ENCODE measurements around the gene E2F4. TPM values are rescaled to one million over a fixed set of nuclear protein-coding genes. Genes with fewer than 3 reads are reported as not detected.
A peak's percentile ranks its signal among the peaks of the same experiment; 100 is the strongest.

Gene E2F4
- total and polyA plus RNA-seq, 10 of the 15 experiments (the other 5 are each of a cell fraction or from before 2014, with no cell fraction given) = 11.7 to 132 (median 95.9) TPM

DNA sequence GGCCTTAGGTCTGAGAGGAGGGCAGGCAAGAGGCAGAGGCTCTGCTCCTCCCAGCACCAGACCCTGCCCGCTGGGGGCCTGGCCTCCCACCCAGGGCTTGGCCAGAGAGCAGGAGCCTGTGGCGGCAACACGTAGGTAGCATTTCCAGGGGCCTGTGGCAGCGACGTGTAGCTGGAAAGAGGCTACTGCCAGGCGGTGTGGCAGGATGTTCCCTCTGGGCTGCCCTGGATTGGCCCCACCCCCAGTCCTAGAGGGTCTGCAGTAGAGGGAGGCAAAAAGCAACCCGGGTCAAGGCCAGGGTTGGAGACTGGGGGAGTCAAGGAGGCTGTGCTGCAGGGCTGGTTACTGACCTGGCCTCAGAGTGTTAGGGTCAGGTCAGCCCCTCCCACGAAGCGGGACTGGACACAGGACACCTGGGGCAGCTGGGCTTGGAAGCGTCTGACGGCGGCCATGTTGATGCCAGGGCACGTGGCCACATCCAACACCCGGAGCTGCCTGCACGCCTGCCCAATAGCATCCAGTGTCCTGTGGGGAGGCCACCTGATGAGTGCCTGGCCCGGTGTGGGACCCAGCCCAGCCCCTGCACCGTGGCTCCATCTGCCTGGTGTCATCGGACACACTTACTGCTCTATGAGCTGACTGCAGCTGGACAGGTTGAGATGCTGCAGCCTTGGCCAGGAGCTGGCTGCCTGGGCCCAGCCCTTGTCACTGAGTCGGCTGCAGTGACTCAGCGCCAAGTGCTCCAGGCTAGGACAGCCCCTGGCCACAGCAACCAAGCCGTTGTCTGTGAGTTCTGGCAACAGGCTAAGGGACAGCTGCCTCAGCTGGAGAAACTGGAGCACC lies 15.5 kb downstream of the E2F4 start:
- TF ChIP-seq STAT3 (IDR thresholded peaks at IDR 0.05; ENCODE audit: low read depth, low read length) = no peak
- TF ChIP-seq CBX5 (IDR thresholded peaks at IDR 0.05; ENCODE audit: low read depth) = no peak
- TF ChIP-seq, protein P1, sequence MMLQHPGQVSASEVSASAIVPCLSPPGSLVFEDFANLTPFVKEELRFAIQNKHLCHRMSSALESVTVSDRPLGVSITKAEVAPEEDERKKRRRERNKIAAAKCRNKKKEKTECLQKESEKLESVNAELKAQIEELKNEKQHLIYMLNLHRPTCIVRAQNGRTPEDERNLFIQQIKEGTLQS (IDR thresholded peaks at IDR 0.05; ENCODE audit: borderline replicate concordance, extremely low read depth, low read depth, low read length) = no peak
- no peak for TF ChIP-seq POLR2AphosphoS2 (IDR thresholded peaks at IDR 0.05; ENCODE audit: low read depth, low read length)
- no peak for TF ChIP-seq ESRRA (IDR thresholded peaks at IDR 0.05; ENCODE audit: low read length)
- peak; percentile 61 for TF ChIP-seq POLR2A (IDR thresholded peaks at IDR 0.05; ENCODE audit: low read depth, low read length)
- TF ChIP-seq, protein P2, sequence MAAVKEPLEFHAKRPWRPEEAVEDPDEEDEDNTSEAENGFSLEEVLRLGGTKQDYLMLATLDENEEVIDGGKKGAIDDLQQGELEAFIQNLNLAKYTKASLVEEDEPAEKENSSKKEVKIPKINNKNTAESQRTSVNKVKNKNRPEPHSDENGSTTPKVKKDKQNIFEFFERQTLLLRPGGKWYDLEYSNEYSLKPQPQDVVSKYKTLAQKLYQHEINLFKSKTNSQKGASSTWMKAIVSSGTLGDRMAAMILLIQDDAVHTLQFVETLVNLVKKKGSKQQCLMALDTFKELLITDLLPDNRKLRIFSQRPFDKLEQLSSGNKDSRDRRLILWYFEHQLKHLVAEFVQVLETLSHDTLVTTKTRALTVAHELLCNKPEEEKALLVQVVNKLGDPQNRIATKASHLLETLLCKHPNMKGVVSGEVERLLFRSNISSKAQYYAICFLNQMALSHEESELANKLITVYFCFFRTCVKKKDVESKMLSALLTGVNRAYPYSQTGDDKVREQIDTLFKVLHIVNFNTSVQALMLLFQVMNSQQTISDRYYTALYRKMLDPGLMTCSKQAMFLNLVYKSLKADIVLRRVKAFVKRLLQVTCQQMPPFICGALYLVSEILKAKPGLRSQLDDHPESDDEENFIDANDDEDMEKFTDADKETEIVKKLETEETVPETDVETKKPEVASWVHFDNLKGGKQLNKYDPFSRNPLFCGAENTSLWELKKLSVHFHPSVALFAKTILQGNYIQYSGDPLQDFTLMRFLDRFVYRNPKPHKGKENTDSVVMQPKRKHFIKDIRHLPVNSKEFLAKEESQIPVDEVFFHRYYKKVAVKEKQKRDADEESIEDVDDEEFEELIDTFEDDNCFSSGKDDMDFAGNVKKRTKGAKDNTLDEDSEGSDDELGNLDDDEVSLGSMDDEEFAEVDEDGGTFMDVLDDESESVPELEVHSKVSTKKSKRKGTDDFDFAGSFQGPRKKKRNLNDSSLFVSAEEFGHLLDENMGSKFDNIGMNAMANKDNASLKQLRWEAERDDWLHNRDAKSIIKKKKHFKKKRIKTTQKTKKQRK (IDR thresholded peaks at IDR 0.05; ENCODE audit: low read depth, low read length) = no peak
- no peak for TF ChIP-seq STAT1 (conservative IDR thresholded peaks at IDR 0.05)
- TF ChIP-seq RAD21 (IDR thresholded peaks at IDR 0.05; ENCODE audit: insufficient read depth, low read depth, low read length) = no peak
- FAIRE-seq (no peak), ATAC-seq (no peak), DNase-seq (ENCODE audit: low read depth, low spot score) (no peak)
- no peaks in the 10 kb centered on the region for H3K27me3 ChIP-seq (replicated peaks in 1 of 2; ENCODE audit: control insufficient read depth in 2 of 2, insufficient read depth in 2 of 2, low read length in 1 of 2)
- no peak overlapping the region for H3K4me3 ChIP-seq
- H2AFZ ChIP-seq (ENCODE audit: control insufficient read depth, low read depth, low read length) = no peak overlapping the region
- POLR2A ChIA-PET = no interaction called here
- H3K4me2 ChIP-seq (ENCODE audit: control insufficient read depth, insufficient read depth) = no peak overlapping the region
- RAD21 ChIA-PET (ENCODE audit: unreplicated experiment) = interaction anchor here (1.0 kb wide), 1 partner anchor 71 kb away, joined by 3 read pairs; no protein-coding TSS in a partner anchor
- H3K9me3 ChIP-seq (replicated peaks; ENCODE audit: control insufficient read depth, insufficient read depth, low read length) = no peaks in the 10 kb centered on the region
- H3K79me2 ChIP-seq (ENCODE audit: control insufficient read depth, insufficient read depth, low read length) = no peaks in the 10 kb centered on the region
- BruUV-seq (replicated peaks) = no TSS peak
- H3K36me3 ChIP-seq (ENCODE audit: control insufficient read depth in 2 of 2, insufficient read depth in 2 of 2, low read length in 1 of 2) = peaks cover 0 to 11% of the 10 kb centered on the region in 2 experiments; a peak in 3 of 4 replicates
- CTCF ChIA-PET = no interaction called here
- SMC1A ChIA-PET (ENCODE audit: uncharacterized antibody, unreplicated experiment) = no interaction called here
- no peak overlapping the region for H3K9ac ChIP-seq (ENCODE audit: control insufficient read depth, insufficient read depth, low read length)
- intact Hi-C loops (cut with micrococcal nuclease; ENCODE audit: unreplicated experiment) (no loop called here), in situ Hi-C loops (cut with MboI) (no loop called here)
- H3K4me1 ChIP-seq (ENCODE audit: control insufficient read depth, insufficient read depth, low read length) = no peaks in the 10 kb centered on the region
- no peaks in the 10 kb centered on the region for H4K20me1 ChIP-seq (ENCODE audit: control insufficient read depth, insufficient read depth)
- no peak overlapping the region for H3K27ac ChIP-seq (ENCODE audit: control insufficient read depth, insufficient read depth)
- 79% methylated on average over 21 of the region's 21 CpGs for WGBS (ENCODE audit: insufficient coverage, insufficient replicate concordance, low lambda C conversion rate, missing lambda C conversion rate)
